ENCODE data around the gene OR51B5.
"Not testable (repeated sequence)": the region's sequence is repeated elsewhere in the genome, so short reads cannot be mapped to it uniquely, and the experiment has no call there.

The OR51B5 gene, protein sequence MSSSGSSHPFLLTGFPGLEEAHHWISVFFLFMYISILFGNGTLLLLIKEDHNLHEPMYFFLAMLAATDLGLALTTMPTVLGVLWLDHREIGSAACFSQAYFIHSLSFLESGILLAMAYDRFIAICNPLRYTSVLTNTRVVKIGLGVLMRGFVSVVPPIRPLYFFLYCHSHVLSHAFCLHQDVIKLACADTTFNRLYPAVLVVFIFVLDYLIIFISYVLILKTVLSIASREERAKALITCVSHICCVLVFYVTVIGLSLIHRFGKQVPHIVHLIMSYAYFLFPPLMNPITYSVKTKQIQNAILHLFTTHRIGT

DNA sequence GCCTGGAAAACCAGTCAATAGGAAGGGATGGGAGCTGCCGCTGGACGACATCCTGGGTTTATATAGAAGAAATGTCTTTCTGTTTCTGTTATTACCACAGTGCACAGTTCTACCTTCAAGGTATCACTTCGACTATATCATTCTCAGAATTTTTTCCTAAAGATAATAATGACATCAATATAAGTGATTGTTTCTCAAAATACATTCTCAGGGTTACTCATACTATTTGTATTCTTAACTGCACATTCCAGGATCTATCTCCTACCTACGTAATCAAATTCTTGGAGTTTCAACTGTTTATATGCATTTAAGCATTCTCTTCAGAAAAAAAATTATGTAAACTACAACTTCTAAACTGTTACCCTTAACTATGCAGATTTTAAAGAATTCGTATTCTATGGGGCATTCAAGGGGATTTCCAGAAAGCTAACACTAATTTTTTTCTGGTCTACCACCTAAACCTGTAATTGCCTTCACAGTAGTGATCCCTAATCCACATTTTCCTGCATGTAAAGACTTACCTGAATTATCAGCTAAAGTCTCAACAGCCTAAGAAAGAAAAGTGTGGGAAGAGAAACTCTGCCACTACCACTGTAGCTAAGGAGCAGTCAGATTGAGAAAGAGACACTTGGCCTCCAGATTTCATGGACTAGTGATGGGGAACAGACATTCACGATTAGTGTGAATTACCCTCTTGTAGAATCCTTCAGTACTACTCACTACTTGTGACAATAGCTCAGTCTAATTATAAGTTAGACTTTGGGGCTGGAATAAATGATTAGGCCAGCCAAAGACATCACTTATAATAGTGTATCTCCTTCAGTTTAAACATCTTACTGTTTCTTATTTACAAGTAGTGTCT, at the start of gene OR51B5:
Gene OR51B5, minus strand, starts transcription at position 51 of the 862 bp plus-strand sequence. Its CDS starts 0 bp downstream, at position 51.
- DNase-seq = no peak

DNA sequence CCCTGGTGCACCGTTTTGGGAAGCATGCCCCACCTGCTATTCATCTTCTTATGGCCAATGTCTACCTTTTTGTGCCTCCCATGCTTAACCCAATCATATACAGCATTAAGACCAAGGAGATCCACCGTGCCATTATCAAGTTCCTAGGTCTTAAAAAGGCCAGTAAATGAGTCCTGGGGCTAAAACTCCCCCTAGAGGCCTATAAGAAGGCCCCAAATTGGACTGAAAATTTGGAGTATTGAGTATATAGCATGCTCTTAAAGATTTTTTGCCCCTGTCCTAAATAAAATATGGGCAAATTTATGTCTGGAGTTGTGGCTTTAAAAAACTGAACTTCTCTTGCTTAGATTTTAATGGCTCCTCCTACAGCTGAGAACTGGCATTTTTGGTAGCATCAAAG, 46.9 kb upstream of the OR51B5 start:
- no peak for DNase-seq

DNA sequence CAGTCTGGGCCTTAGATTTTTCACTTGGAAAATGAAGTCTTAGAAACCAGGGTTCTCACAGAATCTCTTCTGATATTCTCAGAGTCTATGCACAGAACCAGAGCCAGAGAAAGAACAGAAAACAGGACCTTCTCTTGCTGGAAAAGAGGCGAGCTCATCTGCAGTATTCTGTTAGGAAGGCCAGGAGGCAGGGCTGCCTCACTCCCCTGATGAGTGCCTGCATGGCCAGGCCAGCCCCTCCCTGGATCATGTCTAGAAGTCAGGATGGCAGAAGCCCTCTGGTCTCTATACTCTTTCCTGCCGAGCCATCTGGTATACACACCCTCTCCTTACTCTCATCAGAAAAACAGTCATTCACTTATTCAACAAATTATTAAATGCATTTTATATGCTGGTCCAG, 41.0 kb upstream of the OR51B5 start:
- DNase-seq = no peak

DNA sequence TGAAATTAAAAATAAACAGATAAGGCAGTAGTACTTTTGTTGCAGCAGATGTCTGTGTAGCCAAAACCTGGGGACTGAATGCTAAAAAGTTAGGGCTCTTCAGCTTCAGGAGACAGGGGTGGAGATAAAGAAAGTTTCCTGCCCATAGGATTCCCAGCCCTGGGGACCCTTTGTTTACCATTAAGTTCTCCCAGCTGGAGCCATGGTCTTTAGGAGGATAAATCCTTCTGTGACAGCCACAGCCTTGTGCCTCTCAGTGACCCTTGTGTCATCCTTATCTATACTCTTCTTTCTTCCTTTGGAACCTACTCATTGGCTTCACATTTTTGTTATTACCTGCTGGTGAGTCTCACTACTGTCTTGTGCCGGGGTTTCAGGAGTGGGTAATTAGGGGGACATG, 40.3 kb upstream of the OR51B5 start, which contains the start of gene OR51M1:
Gene OR51M1, plus strand, starts transcription at position 237 of the 400 bp plus-strand sequence. CDS start 5,587 bp downstream, outside the sequence.
- DNase-seq = no peak

DNA sequence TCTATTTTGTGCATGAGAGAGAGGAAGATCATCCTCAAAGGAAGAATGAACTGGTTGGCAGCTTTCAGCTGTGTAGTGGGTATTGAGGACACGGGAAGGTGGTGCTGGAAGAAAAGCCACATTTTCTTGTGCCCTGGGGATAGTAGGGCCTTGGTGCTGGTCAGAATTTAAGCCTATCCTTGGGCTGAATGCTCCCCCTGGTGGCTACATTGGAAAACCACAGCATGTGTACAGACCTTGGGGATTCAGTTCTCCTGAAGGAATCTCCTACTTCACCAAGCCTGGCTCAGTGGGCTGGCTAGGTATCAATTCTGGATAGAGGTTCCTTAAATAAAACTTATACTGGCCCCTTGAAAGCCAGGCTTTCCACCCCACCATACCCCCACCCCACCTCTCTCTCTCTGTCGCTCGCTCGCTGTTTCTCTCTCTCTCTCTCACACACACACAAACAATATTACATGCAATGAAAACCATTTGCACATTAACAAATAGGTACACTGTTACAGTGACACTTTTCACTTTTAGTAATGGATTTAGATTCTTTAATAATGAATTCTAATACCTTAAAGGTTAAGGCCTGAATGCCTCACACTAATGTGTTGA, 37.5 kb upstream of the OR51B5 start:
- DNase-seq = peak in 27 of 58 donors; percentile 0 to 34 (median 9)

DNA sequence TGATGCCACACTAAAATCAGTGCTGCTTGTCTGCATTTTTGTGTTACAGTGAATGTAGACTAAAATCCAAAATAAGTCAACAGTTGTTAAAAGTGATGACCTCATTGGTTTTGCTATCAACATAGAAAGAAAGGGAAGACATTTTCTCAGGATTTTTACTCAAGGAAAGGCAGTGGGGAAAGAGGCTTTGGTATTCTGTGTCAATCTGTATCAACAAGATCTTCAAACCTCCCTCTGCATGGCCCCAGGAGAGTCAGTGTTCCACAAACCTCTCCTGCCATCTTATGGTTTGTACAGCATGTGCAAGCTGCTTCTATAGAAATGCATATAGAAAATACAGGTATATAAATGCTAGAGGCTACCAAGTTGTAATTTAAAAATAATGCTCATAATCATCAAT, 26.5 kb upstream of the OR51B5 start:
- peak in 2 of 58 donors; percentile 4 to 15 for DNase-seq

DNA sequence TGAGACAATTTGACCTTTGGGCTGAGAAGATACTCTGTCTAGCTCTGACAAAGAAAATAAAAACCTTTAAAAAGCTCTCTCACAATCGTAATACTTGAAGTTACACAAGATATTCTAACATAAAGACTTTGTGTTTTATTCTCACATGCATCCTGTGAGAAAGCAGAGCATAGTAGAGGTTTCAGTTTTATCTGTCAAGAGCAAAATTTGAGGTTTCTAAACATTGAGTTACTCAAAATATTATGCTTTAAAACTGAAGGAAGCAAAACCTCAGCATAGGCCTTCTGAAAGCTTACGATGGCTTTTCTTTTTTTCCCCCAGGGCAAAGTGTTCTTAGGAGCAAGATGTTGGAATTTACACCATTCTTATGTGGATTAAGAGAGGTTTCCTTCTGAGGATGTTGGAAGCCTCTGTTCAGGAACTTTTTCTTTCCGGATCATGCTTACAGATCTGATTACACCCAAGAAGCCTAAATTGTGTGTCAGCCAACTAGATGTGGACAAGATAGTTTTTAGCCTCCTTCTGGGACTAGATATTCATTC, 25.2 kb upstream of the OR51B5 start:
- DNase-seq = no peak

DNA sequence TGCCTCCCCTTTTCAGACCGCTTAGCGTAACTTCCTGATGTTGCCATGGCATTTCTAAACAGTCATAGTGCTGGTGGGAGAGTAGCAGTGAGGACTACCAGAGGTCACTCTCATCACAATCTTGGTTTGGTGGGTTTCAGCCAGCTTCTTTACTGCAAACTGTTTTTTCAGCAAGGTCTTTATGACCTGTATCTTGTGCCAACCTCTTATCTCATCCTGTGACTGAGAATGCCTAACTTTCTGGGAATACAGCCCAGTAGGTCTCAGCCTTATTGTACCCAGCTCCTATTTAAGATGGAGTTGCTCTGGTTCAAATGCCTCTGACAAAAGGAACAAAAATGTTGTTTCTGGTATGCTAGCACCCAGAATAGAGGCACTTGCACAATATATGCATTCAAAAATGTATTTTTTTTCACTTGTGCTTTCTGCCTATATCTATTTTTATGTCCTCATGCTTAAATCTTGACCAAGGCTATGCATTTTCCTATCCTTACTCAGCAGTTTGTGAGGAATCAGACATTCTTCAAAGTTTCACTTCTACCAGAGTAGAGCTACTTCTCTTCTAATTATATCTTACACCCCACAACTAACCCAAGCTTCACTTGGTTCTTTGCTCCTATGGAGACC, 24.2 kb upstream of the OR51B5 start:
- no peak for DNase-seq

DNA sequence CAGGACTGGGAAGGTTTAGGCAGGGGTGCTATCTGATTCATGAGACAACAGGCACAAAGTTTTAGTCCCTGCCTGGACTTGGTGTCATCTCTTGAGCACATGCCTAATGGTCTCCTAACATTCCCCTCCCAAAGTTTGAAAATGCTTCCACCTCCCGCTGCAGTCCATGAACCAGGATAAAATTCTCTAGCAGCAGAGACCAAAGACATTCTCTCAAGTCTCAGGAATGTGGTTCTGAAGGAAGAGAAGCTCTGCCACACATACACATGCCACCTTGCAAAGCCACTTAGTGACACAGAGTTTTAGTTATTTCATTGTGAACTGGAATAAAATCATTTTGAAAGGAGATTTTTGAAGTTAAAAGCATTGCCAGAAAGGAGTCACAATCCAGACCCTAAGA, 23.5 kb upstream of the OR51B5 start:
- no peak for DNase-seq

DNA sequence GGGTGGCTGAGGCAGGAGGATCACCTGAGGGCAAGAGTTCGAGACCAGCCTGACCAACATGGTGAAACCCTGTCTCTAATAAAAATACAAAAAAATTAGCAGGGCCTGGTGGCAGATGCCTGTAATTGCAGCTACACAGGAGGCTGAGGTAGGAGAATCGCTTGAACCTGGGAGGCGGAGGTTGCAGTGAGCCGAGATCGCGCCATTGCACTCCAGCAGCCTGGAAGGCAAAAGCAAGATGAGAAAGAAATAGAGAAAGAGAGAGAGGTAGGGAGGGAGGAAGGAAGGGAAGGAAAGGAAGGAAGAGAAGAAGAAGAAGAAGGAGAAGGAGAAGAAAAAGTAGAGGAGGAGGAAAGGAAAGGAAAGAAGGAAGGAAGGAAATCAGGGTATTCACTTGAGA, 23.0 kb upstream of the OR51B5 start:
- DNase-seq = not testable (repeated sequence)

DNA sequence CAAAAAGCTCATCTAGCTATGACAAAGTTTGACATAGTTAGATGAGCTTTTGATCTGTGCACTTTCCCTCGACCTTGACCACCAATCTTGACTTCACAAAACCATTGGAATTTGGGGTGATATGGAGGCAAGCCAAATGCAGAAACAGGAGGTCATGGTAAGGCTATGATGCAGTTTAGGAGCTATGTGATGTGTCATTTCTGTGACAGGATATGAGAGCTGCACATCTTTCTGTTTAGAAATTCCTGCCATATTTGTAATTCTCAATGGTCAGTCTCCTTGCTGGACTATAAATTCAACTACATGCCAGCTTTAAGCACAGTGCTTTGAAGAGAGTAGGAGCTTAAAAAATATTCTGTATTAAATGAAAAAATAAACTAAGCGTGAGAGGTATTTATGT, 20.9 kb upstream of the OR51B5 start:
- DNase-seq = no peak

DNA sequence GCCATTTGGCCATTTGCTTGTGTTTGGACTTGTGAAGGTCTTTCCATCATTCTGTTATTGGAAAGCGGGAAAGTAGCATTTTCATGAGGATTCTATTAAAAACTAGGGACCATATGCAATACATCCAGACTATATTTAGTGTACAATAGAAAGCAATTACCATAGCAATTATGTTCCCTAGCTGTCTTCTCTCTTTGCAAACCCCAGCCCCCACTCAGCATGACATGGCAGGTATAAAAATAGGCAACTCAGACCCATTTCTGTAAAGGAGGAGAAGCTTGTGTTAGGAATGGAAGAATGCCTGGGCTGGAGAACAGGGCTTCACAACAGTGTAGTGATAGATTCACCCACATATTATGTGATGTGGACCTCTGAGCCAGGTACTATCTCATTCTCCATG, 20.4 kb upstream of the OR51B5 start:
- no peak for DNase-seq

DNA sequence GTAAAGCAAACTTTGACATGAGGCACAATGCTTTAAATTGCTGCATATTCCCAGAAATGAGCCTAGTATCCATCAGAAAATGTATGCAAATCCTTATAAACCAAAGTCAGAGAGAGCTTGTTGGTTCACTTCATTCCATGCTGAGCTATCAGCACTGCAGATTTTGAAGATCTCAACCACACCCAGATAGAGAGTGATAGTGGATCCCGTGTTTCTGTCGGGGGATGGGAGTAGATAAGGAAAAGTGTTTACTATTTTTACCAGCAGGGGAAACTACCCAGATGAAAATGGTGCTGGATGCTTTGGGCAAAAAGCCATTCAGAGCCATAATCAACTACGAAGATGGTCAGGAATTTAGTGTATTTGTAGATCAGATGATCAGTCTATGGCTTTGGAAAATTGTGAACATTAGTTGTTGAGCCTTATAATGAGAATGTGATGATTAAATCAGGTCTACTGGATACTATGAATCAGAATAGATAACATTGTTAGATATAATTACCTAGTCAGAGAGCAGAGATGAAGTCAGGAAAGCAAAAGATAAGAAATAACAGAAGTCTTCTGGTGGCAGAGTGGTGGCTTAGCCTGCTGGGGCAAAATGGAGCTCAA, 18.8 kb upstream of the OR51B5 start:
- no peak for DNase-seq

DNA sequence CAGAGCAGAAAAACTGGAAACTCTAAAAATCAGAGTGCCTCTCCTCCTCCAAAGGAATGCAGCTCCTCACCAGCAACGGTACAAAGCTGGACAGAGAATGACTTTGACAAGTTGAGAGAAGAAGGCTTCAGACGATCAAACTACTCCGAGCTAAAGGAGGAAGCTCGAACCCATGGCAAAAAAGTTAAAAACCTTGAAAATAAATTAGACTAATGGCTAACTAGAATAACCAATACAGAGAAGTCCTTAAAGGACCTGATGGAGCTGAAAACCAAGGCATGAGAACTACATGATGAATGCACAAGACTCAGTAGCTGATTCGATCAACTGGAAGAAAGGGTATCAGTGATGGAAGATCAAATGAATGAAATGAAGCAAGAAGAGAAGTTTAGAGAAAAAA, 12.7 kb upstream of the OR51B5 start:
- DNase-seq = not testable (repeated sequence)

DNA sequence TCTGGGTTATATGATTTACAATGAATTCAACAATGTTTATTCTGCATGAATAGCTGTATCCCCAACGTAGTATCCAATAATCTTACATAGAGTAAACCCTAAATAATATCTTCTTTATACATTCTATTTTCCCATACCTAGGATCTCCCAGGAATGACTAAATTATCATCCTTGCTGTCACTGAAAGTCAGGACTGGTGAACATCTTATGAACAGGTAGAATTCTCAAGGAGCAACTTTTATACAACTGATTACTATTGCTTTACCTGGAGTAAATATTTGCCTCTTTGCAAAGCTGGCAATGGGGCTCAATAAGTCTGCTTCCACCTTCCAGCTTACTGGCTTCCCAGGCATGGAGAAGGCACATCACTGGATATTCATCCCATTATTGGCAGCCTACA, 7.9 kb upstream of the OR51B5 start, which contains the start of gene OR51B6:
Gene OR51B6, plus strand, starts transcription at position 301 of the 400 bp plus-strand sequence. Its CDS starts 0 bp downstream, at position 301.
- DNase-seq = no peak

DNA sequence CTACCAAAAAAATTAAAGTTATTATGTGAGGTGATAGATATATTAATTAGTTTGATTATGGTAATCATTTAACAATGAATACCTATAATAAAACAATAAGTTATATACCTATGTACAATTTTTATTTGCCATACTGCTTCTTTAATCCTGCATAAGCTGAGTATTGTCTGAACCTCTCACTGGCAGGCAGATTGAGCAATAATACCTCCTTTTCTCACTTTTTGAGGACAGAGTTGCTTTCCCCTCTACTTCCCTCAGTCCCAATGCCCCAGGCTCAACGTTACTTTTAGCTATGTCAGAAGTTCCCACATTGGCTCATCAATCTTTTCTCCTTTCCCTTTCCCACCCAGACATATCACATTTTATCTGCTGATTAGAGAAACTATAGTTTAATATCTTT, 6.2 kb upstream of the OR51B5 start:
- DNase-seq = no peak

DNA sequence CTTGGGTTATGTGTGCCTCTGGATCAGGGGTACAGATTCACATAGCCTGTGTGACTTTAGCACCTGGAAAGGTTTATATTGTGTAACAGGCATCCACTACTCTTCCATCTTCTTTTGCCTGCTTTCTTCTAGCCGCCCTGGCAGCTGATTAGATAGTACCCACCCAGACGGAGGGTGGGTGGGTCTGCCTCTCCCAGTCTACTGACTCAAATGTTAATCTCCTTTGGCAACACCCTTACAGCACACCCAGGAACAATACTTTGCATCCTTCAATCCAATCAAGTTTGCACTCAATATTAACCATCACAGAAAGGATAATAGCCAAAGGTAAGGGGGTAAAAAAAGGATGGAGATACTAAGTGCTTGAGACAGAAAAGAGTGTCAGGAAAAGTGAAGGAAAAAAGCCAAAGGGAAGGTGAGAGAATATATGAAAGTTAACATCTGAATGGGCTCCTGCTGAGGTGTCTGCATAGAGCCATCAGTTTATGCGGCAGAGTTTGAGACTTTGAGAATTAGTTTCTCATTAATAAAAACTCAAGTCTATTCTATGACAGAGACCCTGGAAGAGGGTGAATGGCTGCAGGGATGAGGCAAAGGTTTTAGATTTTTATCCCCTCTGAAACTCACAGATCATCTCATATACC, 5.3 kb upstream of the OR51B5 start:
- no peak for DNase-seq

DNA sequence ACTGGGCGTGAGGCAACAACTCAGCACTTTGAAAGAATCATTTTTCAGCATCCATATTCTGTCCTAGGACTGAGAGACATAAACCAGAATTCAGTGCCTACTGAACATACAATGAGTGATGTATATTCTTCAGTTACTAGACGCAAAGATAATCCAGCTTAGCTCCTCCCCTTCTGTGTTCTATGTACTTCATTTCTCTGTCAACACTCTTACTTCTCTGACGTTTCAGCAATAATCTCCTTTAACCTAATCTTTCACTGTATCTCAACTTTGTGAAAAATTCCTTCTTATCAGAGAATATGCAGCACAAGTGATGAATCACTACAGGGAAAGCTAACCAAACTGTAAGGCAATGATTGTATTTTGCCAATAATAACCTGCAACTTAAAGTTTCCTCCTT, 2.5 kb upstream of the OR51B5 start:
- DNase-seq = no peak

DNA sequence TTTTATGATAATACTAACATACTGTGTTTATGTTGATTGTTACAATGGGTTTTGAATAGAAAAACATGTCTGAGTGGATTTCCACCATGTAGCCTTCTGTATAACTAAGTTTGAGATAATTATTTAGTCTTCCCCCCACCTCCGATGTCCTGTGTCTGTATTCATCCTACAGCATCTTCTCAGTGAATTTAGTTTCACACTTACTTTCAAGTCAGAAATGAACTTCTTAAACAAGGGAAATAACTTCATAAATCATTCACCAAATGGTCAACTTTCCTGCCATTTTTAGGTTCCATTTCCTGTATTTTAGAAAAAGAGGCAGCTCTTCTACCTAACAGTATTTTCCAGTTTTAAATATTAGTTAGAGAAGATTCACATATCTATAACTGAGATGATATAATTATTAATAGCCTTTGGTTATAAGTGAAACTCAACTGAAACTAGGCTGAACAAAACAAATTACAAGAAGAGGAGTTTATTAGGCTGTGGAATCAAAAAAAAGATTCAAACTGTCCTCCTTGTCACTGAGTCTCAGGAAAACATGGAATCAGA, 3.5 kb downstream of the OR51B5 start:
- DNase-seq = no peak

DNA sequence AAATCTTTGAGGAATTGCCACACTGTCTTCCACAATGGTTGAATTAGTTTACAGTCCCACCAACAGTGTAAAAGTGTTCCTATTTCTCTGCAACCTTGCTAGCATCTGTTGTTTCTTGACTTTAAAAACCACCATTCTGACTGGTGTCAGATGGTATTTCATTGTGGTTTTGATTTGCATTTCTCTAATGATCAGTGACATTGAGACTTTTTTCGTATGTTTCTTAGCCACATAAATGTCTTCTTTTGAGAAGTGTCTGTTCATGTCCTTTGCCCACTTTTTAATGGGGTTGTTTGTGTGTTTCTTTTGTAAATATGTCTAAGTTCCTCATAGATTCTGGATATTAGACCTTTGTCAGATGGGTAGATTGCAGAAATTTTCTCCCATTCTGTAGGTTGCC, 6.1 kb downstream of the OR51B5 start:
- not testable (repeated sequence) for DNase-seq

All from anterior cingulate cortex (tissue), 58 donors.